GM18517 (cell line): Measurements from ENCODE around the gene AUTS2.

ENCODE experiments used
- ATAC-seq: cut with Tn5 transposase; IDR thresholded peaks from one replicate; pipeline ENCODE4 v1.9.1; 2021; ENCODE audit warnings: mild to moderate bottlenecking, moderate library complexity; ENCODE audit not compliant: unreplicated experiment

AUTS2 gene

GRCh38 chr7:69622014-69622835 lies 23.9 kb downstream of the AUTS2 start:
- no peak for ATAC-seq

GRCh38 chr7:69622960-69623359 lies 24.7 kb downstream of the AUTS2 start:
- ATAC-seq = no peak

- ATAC-seq = no peak
Observed at GRCh38 chr7:69624435-69625230, 26.4 kb downstream of the AUTS2 start.

- ATAC-seq = no peak
Observed at GRCh38 chr7:69625238-69625637, 27.0 kb downstream of the AUTS2 start.

- ATAC-seq = no peak
Observed at GRCh38 chr7:69625798-69626197, 27.5 kb downstream of the AUTS2 start.

- no peak for ATAC-seq
Observed at GRCh38 chr7:69630292-69630691, 32.0 kb downstream of the AUTS2 start.

- no peak for ATAC-seq
Observed at GRCh38 chr7:69631131-69631530, 32.9 kb downstream of the AUTS2 start.

GRCh38 chr7:69632280-69632679 lies 34.0 kb downstream of the AUTS2 start:
- no peak for ATAC-seq

GRCh38 chr7:69633122-69633831 lies 35.0 kb downstream of the AUTS2 start:
- ATAC-seq = no peak

GRCh38 chr7:69635555-69636185 lies 37.4 kb downstream of the AUTS2 start:
- no peak for ATAC-seq

GRCh38 chr7:69638674-69639073 lies 40.4 kb downstream of the AUTS2 start:
- ATAC-seq = no peak

- no peak for ATAC-seq
Observed at GRCh38 chr7:69640216-69640615, 41.9 kb downstream of the AUTS2 start.

GRCh38 chr7:69640925-69641594 lies 42.8 kb downstream of the AUTS2 start:
- no peak for ATAC-seq

GRCh38 chr7:69643265-69643664 lies 45.0 kb downstream of the AUTS2 start:
- ATAC-seq = no peak

- no peak for ATAC-seq
Observed at GRCh38 chr7:69643708-69644445, 45.6 kb downstream of the AUTS2 start.

GRCh38 chr7:69645683-69646082 lies 47.4 kb downstream of the AUTS2 start:
- no peak for ATAC-seq

- ATAC-seq = peak; percentile 88
Observed at GRCh38 chr7:69651101-69651590, 52.9 kb downstream of the AUTS2 start.

- no peak for ATAC-seq
Observed at GRCh38 chr7:69652947-69653701, 54.8 kb downstream of the AUTS2 start.

GRCh38 chr7:69653806-69654205 lies 55.5 kb downstream of the AUTS2 start:
- ATAC-seq = no peak
